ENCODE measurements around the gene PLPP2.

- TF ChIP-seq POLR2A (IDR thresholded peaks at IDR 0.05) (no peak), CTCF (IDR thresholded peaks at IDR 0.05) (no peak), POLR2AphosphoS5 (IDR thresholded peaks at IDR 0.05) (no peak)
Measured at GRCh38 chr19:294341-294945, 3.2 kb upstream of the PLPP2 start.

Data from upper lobe of left lung (tissue), 4 donors.